Bronchus fibroblast of lung (primary cell): ENCODE measurements around the gene SPEF2. TPM values are rescaled to one million over a fixed set of nuclear protein-coding genes. Genes with fewer than 3 reads are reported as not detected.

Experiments
- total RNA-seq: library from RNA; depleted of rRNA; stranded (reverse); fragments of >200 nt; gene quantifications from 2 replicates; pipeline ENCODE4 v1.2.3, GENCODE V29; 2015

SPEF2 gene, protein sequence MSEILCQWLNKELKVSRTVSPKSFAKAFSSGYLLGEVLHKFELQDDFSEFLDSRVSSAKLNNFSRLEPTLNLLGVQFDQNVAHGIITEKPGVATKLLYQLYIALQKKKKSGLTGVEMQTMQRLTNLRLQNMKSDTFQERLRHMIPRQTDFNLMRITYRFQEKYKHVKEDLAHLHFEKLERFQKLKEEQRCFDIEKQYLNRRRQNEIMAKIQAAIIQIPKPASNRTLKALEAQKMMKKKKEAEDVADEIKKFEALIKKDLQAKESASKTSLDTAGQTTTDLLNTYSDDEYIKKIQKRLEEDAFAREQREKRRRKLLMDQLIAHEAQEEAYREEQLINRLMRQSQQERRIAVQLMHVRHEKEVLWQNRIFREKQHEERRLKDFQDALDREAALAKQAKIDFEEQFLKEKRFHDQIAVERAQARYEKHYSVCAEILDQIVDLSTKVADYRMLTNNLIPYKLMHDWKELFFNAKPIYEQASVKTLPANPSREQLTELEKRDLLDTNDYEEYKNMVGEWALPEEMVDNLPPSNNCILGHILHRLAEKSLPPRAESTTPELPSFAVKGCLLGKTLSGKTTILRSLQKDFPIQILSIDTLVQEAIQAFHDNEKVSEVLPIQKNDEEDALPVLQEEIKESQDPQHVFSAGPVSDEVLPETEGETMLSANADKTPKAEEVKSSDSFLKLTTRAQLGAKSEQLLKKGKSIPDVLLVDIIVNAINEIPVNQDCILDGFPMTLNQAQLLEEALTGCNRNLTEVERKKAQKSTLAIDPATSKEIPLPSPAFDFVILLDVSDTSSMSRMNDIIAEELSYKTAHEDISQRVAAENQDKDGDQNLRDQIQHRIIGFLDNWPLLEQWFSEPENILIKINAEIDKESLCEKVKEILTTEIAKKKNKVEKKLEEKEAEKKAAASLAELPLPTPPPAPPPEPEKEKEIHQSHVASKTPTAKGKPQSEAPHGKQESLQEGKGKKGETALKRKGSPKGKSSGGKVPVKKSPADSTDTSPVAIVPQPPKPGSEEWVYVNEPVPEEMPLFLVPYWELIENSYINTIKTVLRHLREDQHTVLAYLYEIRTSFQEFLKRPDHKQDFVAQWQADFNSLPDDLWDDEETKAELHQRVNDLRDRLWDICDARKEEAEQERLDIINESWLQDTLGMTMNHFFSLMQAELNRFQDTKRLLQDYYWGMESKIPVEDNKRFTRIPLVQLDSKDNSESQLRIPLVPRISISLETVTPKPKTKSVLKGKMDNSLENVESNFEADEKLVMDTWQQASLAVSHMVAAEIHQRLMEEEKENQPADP (N-terminal part only)
- total RNA-seq: 0.74 and 1.0 TPM in 2 replicates

DNA sequence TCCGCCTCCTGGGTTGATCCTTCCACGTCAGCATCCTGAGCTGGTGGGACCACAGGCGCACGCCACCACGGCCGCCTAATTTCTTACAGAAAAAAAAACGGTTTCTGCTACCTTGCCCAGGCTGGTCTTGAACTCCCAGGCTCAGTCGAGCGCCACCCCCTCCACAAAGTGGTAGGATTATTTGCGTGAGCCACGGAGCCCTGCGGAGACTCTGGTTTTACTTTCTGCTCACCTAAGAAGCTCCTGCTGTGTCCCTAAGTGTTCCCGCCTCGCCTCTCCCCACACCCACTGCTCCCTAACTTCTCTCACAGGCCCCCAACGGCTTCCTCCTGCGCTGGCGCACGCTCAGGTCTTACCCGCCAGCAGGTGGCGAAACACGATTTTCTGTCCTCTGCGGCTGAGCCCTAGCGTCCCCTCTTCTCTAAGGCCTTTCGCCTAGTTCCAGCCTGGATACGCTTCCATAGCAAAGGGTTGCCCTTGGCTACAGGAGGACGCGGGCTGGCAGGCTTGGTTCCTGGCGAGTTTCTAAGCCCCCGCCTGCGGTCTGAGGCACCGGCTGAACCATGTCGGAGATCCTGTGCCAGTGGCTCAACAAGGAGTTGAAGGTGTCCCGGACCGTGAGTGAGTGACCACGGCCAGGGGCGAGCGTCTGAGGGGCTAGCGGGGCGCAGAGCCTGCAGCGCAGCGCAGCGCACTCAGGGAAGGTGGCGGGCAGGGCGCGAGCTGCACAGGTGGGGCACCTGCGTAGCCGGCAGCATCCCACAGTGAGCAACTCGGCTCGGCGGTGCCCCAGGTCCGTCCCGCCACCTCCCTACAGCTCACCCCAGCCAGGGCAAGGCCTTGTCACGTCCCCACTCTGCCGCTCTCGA, at the start of gene SPEF2:
TSS of gene SPEF2 (plus strand) at position 429 of the 869 bp plus-strand sequence. CDS start at position 564, 135 bp downstream.

DNA sequence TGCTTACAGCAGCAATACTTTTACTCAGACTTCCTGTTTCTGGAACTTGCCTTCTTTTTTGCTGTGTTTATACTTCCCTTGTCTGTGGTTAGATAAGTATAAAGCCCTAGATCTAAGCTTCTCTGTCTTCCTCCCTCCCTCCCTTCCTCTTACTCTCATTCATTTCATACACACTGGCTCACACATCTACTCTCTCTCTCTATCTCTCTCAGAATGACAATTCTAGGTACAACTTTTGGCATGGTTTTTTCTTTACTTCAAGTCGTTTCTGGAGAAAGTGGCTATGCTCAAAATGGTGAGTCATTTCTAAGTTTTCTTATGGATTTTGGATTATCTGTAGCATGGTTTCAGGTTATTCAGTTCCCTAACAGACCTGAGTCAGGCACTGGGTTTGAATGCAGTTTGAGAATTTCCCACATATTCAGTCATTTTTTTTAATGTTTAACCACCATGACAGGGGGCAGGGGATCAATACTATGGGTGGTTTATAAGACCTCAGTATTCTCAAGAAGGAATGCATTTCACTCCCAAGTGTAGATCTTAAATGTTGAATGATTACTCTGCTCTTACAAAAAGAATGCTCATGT, 239.2 kb downstream of the SPEF2 start, which contains the start of gene IL7R:
TSS of gene IL7R (plus strand) at position 127 of the 587 bp plus-strand sequence. CDS start at position 214, 87 bp downstream.

Other genes starting within 250 kb of the SPEF2 start
- gene IL7R, start 239.0 kb downstream of the SPEF2 start, total RNA-seq: 12.9 and 14.0 TPM in 2 replicates